ENCODE data around the gene NCOA6. TPM values are rescaled to one million over a fixed set of nuclear protein-coding genes. Genes with fewer than 3 reads are reported as not detected.
A peak's percentile ranks its signal among the peaks of the same experiment; 100 is the strongest.

NCOA6 gene
- total RNA-seq, result 42.5 to 46.7 TPM (median 42.6 TPM) in 3 replicates

DNA sequence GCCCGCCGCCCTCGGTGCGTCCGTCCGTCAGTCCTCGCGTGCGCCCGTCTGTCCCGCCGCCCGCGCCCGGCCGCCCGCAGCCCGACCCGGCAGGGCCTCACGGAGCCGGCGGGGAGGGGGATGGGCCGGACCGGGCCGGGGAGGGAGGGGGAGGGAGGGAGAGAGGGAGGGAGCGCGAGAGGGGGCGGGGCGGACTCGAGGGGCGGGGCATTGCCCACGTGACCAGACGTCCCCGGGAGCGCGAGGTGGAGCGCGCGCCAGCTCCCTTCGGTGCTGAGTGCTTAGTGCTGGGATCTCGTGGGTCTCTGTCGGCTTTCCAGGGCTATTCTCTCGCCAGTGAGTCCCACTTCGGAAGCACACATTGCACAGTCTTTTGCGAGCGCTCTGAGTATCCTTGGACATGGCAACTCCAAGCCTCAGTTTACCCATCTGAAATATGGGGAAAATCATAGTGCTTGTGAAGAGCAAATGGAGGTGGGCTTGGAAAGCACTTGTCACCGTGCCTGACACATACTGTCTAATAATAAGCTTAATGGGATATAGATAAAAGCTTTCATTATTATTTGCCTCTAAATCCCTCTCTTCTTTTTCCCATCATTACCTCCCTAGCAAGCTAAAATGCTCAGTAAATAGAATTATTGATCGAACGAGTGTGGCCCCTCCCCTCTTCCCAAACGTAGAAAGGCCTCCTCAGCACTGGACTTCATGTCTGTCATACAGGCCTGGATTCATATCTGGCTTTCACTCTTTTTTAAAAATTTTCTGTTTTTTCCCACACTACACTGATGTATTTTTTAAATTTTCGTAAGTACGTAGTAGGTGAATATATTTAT, at the start of gene NCOA6:
Gene NCOA6, minus strand, starts transcription at position 122 of the 833 bp plus-strand sequence. CDS start 43,296 bp downstream, outside the sequence.
- H3K36me3 Mint-ChIP-seq, result no peaks in the 10 kb centered on the region
- TF ChIP-seq, protein P1, sequence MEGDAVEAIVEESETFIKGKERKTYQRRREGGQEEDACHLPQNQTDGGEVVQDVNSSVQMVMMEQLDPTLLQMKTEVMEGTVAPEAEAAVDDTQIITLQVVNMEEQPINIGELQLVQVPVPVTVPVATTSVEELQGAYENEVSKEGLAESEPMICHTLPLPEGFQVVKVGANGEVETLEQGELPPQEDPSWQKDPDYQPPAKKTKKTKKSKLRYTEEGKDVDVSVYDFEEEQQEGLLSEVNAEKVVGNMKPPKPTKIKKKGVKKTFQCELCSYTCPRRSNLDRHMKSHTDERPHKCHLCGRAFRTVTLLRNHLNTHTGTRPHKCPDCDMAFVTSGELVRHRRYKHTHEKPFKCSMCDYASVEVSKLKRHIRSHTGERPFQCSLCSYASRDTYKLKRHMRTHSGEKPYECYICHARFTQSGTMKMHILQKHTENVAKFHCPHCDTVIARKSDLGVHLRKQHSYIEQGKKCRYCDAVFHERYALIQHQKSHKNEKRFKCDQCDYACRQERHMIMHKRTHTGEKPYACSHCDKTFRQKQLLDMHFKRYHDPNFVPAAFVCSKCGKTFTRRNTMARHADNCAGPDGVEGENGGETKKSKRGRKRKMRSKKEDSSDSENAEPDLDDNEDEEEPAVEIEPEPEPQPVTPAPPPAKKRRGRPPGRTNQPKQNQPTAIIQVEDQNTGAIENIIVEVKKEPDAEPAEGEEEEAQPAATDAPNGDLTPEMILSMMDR (IDR thresholded peaks at IDR 0.05; ENCODE audit: unreplicated experiment), result no peak
- H3K9me3 Mint-ChIP-seq, result no peaks in the 10 kb centered on the region

DNA sequence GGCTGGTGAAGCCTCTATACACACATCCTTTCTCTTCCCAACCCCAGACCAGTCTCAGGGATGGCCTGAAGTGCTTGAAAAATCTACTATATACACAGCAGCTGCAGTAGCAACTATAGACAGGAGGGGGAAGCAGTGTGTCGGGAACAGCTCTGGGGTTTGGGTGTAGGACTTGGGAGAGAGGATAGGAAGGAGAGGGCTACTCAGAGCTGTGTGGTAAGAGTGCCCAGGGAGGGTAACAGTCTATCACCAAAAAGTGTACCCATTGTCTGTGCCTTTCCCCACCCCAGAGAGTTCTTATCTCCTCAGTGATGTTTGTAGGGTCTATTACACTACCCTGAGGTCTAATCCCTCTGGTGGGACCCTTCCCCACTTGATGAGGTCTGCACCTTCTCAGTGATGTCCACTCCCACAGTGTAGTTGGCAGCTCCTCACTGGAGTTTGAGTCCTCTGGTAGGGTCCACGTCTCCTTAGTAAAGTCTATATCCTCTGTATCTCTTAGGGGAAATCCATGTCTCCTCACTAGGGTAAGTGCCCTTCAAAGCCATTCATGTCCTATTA, 48.7 kb upstream of the NCOA6 start:
- Mint-ChIP-seq H3K36me3 (peaks cover 1% of the 10 kb centered on the region), H3K4me1 (peaks cover 34% of the 10 kb centered on the region), H3K4me3 (peak overlapping the region; percentile 75), H3K27ac (no peak overlapping the region), H3K27me3 (ENCODE audit: low read depth) (no peaks in the 10 kb centered on the region), H3K9me3 (no peaks in the 10 kb centered on the region)
- peak in 1 of 2 experiments; percentile 72 for DNase-seq (ENCODE audit: low spot score in 2 of 2, unreplicated experiment in 2 of 2)
- TF ChIP-seq, protein P1 (IDR thresholded peaks at IDR 0.05; ENCODE audit: unreplicated experiment), result peak; percentile 41

More for the DNA sequence above, at the start of gene NCOA6:
- DNase-seq (ENCODE audit: low spot score in 2 of 2, unreplicated experiment in 2 of 2), result peak; percentile 80
- H3K4me3 Mint-ChIP-seq, result peak within 1 kb of the TSS; percentile 94
- H3K4me1 Mint-ChIP-seq, result peaks cover 26% of the 10 kb centered on the region
- peak within 1 kb of the TSS; percentile 97 for H3K27ac Mint-ChIP-seq
- no peaks in the 10 kb centered on the region for H3K27me3 Mint-ChIP-seq (ENCODE audit: low read depth)

DNA sequence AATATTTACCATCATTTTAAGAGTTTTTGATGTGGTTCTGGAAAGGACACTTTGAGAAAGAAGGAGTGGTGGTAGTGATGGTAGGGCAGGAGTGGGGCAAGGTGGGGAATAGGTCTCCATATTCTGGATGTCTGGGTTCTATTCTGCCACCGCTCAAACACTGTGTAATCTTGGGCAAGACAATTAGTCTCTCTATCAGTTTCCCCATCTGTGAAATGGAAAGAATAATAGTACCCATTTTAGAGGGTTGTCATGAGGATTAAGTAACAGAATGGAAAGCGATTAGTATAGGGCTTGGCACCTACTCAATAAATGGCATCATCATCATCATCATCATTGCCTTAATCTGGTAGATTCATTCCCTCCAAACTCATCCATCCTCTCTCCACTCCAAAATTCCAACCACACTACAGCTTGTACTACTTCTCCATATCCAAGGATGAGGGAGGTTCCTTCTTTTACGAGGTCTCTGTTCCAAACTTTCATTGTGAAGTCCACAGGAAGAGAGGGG, 48.2 kb upstream of the NCOA6 start:
- H3K27me3 Mint-ChIP-seq (ENCODE audit: low read depth), result no peaks in the 10 kb centered on the region

DNA sequence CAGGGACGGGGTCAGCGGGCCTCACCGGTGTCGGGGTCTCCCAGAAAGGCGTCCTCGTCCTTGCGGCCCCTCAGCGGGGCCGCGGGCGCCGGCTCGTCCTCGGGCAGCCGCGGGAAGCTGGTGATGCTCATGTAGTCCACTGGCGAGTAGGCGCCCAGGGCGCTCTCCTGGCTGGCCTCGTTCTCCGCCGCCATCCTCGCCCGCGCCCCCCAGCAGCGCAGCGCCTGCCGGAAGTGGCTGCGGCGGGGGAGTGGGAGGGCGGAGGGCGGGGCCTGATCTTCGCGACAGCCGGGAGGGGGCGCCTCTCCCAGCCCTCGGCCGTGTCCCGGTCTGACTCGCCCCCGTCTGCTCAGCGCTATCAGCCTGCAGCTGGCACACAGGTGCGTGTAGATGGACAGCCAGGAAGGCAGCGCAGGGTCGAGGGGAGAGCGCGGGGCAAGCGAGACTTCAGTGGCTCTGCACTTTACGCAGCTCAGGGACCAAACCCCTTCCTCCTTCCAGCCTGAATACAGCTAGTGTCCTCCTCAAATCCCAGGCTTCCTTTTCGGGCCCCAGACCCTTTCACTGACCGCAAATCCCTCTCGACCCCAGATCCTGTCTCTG, 47.3 kb upstream of the NCOA6 start, which contains the start of gene GGT7:
Gene GGT7, minus strand, starts transcription at position 235 of the 603 bp plus-strand sequence. Its CDS starts 41 bp downstream, at position 194.
- DNase-seq (ENCODE audit: low spot score in 2 of 2, unreplicated experiment in 2 of 2), result peak; percentile 73 to 83
- TF ChIP-seq, protein P1 (IDR thresholded peaks at IDR 0.05; ENCODE audit: unreplicated experiment), result peak; percentile 60
- Mint-ChIP-seq H3K36me3 (no peaks in the 10 kb centered on the region), H3K4me1 (peaks cover 33% of the 10 kb centered on the region), H3K27me3 (ENCODE audit: low read depth) (no peaks in the 10 kb centered on the region), H3K9me3 (no peaks in the 10 kb centered on the region), H3K4me3 (peak within 1 kb of the TSS; percentile 75), H3K27ac (no peak within 1 kb of the TSS)

More for the DNA sequence above, 48.2 kb upstream of the NCOA6 start:
- no peaks in the 10 kb centered on the region for H3K36me3 Mint-ChIP-seq
- no peaks in the 10 kb centered on the region for H3K9me3 Mint-ChIP-seq
- H3K27ac Mint-ChIP-seq, result no peak overlapping the region
- peak overlapping the region; percentile 75 for H3K4me3 Mint-ChIP-seq
- no peak for DNase-seq (ENCODE audit: low spot score in 2 of 2, unreplicated experiment in 2 of 2)
- H3K4me1 Mint-ChIP-seq, result peaks cover 33% of the 10 kb centered on the region
- TF ChIP-seq, protein P1 (IDR thresholded peaks at IDR 0.05; ENCODE audit: unreplicated experiment), result no peak

DNA sequence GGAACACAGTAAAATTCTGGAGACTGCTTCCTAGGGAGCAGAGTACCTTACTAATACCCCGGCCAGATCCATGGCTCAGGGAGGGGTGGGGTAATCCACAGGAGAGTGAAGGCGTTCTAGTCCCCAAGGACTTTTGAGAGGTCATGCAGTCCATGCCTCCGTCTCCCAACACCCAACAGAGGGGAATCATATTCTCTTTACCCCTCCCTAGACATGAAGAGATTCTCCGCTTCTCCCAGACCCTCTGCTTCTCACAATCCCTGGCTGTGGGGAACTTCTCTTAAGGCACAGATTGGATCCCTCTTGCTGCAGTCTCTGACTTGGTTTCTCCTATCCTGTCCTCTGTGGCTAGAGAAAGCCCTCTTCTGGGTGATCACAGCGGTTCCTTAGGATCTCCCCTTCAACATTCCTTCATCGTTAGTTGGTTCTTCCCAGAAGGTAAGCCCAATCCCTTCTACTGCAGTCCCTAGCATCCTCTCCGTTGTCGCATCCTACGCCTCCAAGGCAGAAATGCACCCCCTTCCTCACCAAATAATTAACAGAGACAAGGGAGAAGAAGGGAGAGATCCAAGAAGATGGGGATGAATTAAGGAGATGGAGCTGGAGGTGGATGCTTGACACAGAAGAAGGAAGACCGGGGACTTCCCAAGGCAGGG, 46.6 kb upstream of the NCOA6 start:
- no peaks in the 10 kb centered on the region for H3K36me3 Mint-ChIP-seq
- H3K27me3 Mint-ChIP-seq (ENCODE audit: low read depth), result no peaks in the 10 kb centered on the region
- TF ChIP-seq, protein P1 (IDR thresholded peaks at IDR 0.05; ENCODE audit: unreplicated experiment), result no peak
- peak overlapping the region; percentile 75 for H3K4me3 Mint-ChIP-seq
- H3K4me1 Mint-ChIP-seq, result peaks cover 30% of the 10 kb centered on the region
- H3K9me3 Mint-ChIP-seq, result no peaks in the 10 kb centered on the region
- no peak overlapping the region for H3K27ac Mint-ChIP-seq
- DNase-seq (ENCODE audit: low spot score in 2 of 2, unreplicated experiment in 2 of 2), result no peak
